Spleen (tissue), 7 donors: ENCODE data around the gene LMOD2.

Experiments used
- POLR2A ChIP-seq, 3 donors: fragments of 450-650 bp; IDR thresholded peaks; one replicate each; pipeline ENCODE4 v1.5.1; 2017; ENCODE audit warnings: antibody characterized with exemption in 3 of 3, mild to moderate bottlenecking in 1 of 3
- POLR2AphosphoS5 ChIP-seq, 3 donors: sonication (generic); formaldehyde crosslinking; IDR thresholded peaks; one replicate each; pipeline ENCODE4 v1.5.1; 2017; ENCODE audit warnings: antibody characterized with exemption in 3 of 3
- TF ChIP-seq, protein P1 (sequence below), 11 experiments: fragments of 200-600 bp in 7 of 11; fragments of 450-650 bp in 4 of 11; sonication (generic) in 4 of 11; IDR thresholded peaks in 8 of 11; conservative IDR thresholded peaks in 3 of 11; 1 replicate in 7 of 11; 2 replicates in 4 of 11; pipeline versions ENCODE4 v1.4.0 to v1.8.0; 2016 to 2021; ENCODE audit warnings: antibody characterized with exemption in 11 of 11, inconsistent platforms in 4 of 11, mild to moderate bottlenecking in 1 of 11
- donor health status: DM: no; HTN: no; CAD: no; lungs with moderate emphysema.
- donor health status: DM: no; HTN: no; CAD: no.
- donor health status: DM: no; HTN: no; CAD: no.

DNA sequence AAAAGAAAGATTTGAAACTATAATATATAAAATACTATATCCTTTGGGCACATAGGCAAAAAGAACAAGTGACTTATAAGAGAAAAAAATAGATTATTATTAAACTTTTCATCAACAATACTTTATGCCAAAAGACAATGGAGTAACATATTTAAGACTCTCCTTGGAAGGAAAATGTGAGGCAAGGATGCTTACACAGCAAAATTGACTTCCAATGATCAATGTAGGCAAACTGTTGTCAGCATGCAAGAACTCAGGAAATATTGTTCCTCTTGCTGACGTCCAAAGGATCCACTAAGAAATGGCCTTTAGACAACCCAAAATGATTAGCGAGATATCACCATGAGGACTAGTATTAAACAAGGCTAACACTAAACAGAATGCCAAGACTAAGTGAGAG lies 22.9 kb upstream of the LMOD2 start:
- no peak for TF ChIP-seq POLR2A (IDR thresholded peaks at IDR 0.05)
- TF ChIP-seq, protein P1, sequence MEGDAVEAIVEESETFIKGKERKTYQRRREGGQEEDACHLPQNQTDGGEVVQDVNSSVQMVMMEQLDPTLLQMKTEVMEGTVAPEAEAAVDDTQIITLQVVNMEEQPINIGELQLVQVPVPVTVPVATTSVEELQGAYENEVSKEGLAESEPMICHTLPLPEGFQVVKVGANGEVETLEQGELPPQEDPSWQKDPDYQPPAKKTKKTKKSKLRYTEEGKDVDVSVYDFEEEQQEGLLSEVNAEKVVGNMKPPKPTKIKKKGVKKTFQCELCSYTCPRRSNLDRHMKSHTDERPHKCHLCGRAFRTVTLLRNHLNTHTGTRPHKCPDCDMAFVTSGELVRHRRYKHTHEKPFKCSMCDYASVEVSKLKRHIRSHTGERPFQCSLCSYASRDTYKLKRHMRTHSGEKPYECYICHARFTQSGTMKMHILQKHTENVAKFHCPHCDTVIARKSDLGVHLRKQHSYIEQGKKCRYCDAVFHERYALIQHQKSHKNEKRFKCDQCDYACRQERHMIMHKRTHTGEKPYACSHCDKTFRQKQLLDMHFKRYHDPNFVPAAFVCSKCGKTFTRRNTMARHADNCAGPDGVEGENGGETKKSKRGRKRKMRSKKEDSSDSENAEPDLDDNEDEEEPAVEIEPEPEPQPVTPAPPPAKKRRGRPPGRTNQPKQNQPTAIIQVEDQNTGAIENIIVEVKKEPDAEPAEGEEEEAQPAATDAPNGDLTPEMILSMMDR (IDR thresholded peaks at IDR 0.05 in 8 of 11, conservative IDR thresholded peaks at IDR 0.05 in 3 of 11): no peak
- no peak for TF ChIP-seq POLR2AphosphoS5 (IDR thresholded peaks at IDR 0.05)
